ENCODE results near the gene HMCN2. TPM values are rescaled to one million over a fixed set of nuclear protein-coding genes. Genes with fewer than 3 reads are reported as not detected.

The HMCN2 gene
- total and polyA plus RNA-seq, 2 of the 4 experiments (the other 2 are of a cell fraction) = 0.02 TPM; not detected in 1

DNA sequence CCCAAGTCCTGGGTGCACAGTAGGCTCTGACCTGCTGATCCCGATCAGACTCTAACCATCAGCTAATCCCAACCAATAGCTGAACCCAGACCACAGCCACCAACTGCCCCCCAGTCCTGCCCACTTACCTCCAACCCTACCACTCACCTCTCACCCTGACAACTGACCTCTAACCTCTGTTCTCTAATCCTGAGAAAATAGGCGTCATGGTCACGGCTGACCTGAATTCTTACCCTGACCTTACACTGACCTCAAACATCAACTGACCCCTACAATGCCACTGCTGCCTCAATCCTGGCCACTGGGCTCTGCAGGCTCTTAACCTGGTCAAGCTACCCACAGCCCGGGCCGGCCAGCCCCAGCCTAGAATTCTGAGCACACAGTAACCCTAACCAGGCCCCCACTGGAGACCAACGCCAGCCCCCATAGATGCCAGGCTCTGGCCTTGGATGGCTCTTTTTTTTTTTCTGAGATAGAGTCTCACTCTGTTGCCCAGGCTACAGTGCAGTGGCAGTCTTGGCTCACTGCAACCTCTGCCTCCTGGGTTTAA lies 115.4 kb downstream of the HMCN2 start:
- no peak overlapping the region for H3K4ac ChIP-seq (ENCODE audit: low read depth, low read length)
- no peak overlapping the region for H3K14ac ChIP-seq (replicated peaks; ENCODE audit: low read depth, low read length)
- no peak overlapping the region for H3K18ac ChIP-seq (ENCODE audit: low read depth, low read length)
- H3K79me1 ChIP-seq (ENCODE audit: low read depth in 1 of 2, low read length in 2 of 2) = no peaks in the 10 kb centered on the region
- in situ Hi-C loops (cut with MboI; ENCODE audit: low sequenced_read_pairs) = no loop called here
- H2AFZ ChIP-seq (replicated peaks; ENCODE audit: low read length, poor library complexity) = no peak overlapping the region
- peaks cover 57% of the 10 kb centered on the region for H3K27me3 ChIP-seq (ENCODE audit: control insufficient read depth, insufficient read depth, low read length)
- DNase-seq = no peak
- no peak overlapping the region for H4K8ac ChIP-seq (ENCODE audit: low read depth in 2 of 2, low read length in 2 of 2)
- H3K56ac ChIP-seq (ENCODE audit: extremely low read depth, insufficient read depth, low read length) = no peak overlapping the region
- no peaks in the 10 kb centered on the region for H3K9me3 ChIP-seq (ENCODE audit: control insufficient read depth, insufficient read depth, low read length)
- no peaks in the 10 kb centered on the region for H3K36me3 ChIP-seq (ENCODE audit: control insufficient read depth, insufficient read depth, low read length)
- H3K4me1 ChIP-seq (ENCODE audit: control insufficient read depth, insufficient read depth, low read length) = no peaks in the 10 kb centered on the region
- BruUV-seq (replicated peaks) = no TSS peak
- CTCF ChIA-PET = no interaction called here
- no peak overlapping the region for H3K4me3 ChIP-seq (ENCODE audit: insufficient read depth, low read depth, low read length)
- H2BK5ac ChIP-seq (ENCODE audit: low read depth, low read length, poor library complexity, severe bottlenecking) = no peak overlapping the region
- TF ChIP-seq RAD21 (IDR thresholded peaks at IDR 0.05; ENCODE audit: low read length) (no peak), BHLHE40 (IDR thresholded peaks at IDR 0.05; ENCODE audit: low read depth, low read length) (no peak), CHD1 (IDR thresholded peaks at IDR 0.05; ENCODE audit: low read depth, low read length) (no peak), RCOR1 (IDR thresholded peaks at IDR 0.05; ENCODE audit: insufficient replicate concordance, low read length) (no peak), RFX5 (IDR thresholded peaks at IDR 0.05; ENCODE audit: low read depth, low read length) (no peak), POLR2A (IDR thresholded peaks at IDR 0.05; ENCODE audit: low read depth, low read length) (no peak)
- POLR2A ChIA-PET (ENCODE audit: unreplicated experiment) = no interaction called here
- no peaks in the 10 kb centered on the region; the same call in 1 of the 2 replicates for H4K20me1 ChIP-seq (ENCODE audit: insufficient read depth, low read length)
- no peak for ATAC-seq (ENCODE audit: low read depth)
- H4K5ac ChIP-seq (ENCODE audit: low read depth, low read length) = no peak overlapping the region
- no peak overlapping the region for H2BK15ac ChIP-seq (ENCODE audit: low read depth, low read length)
- no peak overlapping the region for H2BK20ac ChIP-seq (ENCODE audit: low read depth, low read length)
- no peak overlapping the region for H4K91ac ChIP-seq (ENCODE audit: insufficient read depth, low read depth, low read length)
- WGBS, 2 experiments (ENCODE audit: extremely low coverage in 2 of 2, insufficient read length in 1 of 2) = 41% methylated on average over 4 of the region's 6 CpGs; no CpG with 5 or more reads in 1 of the 2 experiments
- no peak overlapping the region for H3K4me2 ChIP-seq (ENCODE audit: low read depth, low read length)
- H2AK9ac ChIP-seq (replicated peaks; ENCODE audit: low read depth, low read length, poor library complexity) = no peak overlapping the region
- H2BK120ac ChIP-seq (ENCODE audit: low read depth, low read length) = no peak overlapping the region
- dilution Hi-C loops (cut with HindIII; ENCODE audit: low sequenced_read_pairs, unreplicated experiment) = no loop called here
- no peak overlapping the region for H3K27ac ChIP-seq (ENCODE audit: insufficient read depth, low read length)
- H3K9me1 ChIP-seq (ENCODE audit: insufficient read depth, low read length) = no peaks in the 10 kb centered on the region
- intact Hi-C loops (cut with micrococcal nuclease) = no loop called here
- H3K23ac ChIP-seq (ENCODE audit: low read depth, low read length) = no peak overlapping the region
- H3K9ac ChIP-seq (ENCODE audit: low read depth, low read length) = no peak overlapping the region
- H2AK5ac ChIP-seq (ENCODE audit: low read depth, low read length) = no peak overlapping the region
